MCF 10A (cell line): ENCODE data around the gene FCHSD2. TPM values are rescaled to one million over a fixed set of nuclear protein-coding genes. Genes with fewer than 3 reads are reported as not detected.
A peak's percentile ranks its signal among the peaks of the same experiment; 100 is the strongest.

Experiments used
- BruUV-seq: library from RNA; stranded (reverse); fragments of 400-500 nt; replicated peaks from 2 replicates; lab custom pipeline; 2021; lab: Mats Ljungman, UMichigan
- CTCF ChIA-PET: fragments of 300-600 bp; sonication (Branson Sonifier 250); formaldehyde crosslinking; extraction: SDS; loops from one replicate; lab custom pipeline; 2021; ENCODE audit warnings: antibody characterized with exemption, inconsistent platforms; lab: Yijun Ruan, JAX
- POLR2A ChIA-PET: fragments of 300-600, 350-650 bp; sonication (Branson Sonifier 250); formaldehyde crosslinking; extraction: SDS; loops from one replicate; lab custom pipeline; 2020; ENCODE audit warnings: antibody characterized with exemption, inconsistent platforms; lab: Yijun Ruan, JAX
- DNase-seq: peaks from one replicate; pipeline ENCODE4 v3.0.0-alpha.2; 2018; ENCODE audit not compliant: unreplicated experiment
- H3K27ac Mint-ChIP-seq: one replicate; pipeline ENCODE4 v1.8.0; 2022; ENCODE audit warnings: mild to moderate bottlenecking, low read depth, mixed read lengths; ENCODE audit not compliant: unreplicated experiment
- H3K27me3 Mint-ChIP-seq: one replicate; pipeline ENCODE4 v1.8.0; 2022; ENCODE audit warnings: mixed read lengths; ENCODE audit not compliant: insufficient read depth, unreplicated experiment
- H3K36me3 Mint-ChIP-seq: one replicate; pipeline ENCODE4 v1.8.0; 2022; ENCODE audit warnings: mild to moderate bottlenecking, moderate library complexity, mixed read lengths; ENCODE audit not compliant: insufficient read depth, unreplicated experiment
- H3K4me1 Mint-ChIP-seq: one replicate; pipeline ENCODE4 v1.8.0; 2022; ENCODE audit warnings: mixed read lengths; ENCODE audit not compliant: insufficient read depth, unreplicated experiment
- H3K4me3 Mint-ChIP-seq: one replicate; pipeline ENCODE4 v1.8.0; 2022; ENCODE audit warnings: mild to moderate bottlenecking, moderate library complexity, mixed read lengths; ENCODE audit not compliant: unreplicated experiment
- H3K9me3 Mint-ChIP-seq: one replicate; pipeline ENCODE4 v1.8.0; 2022; ENCODE audit warnings: mixed read lengths; ENCODE audit not compliant: unreplicated experiment
- intact Hi-C: fragments of 100-400 bp; cut with micrococcal nuclease; formaldehyde crosslinking; loops from 2 replicates; pipeline ENCODE4 v1.14.1; 2022
- total RNA-seq: library from RNA; stranded (reverse); gene quantifications from 2 replicates; pipeline ENCODE4 v1.2.3, GENCODE V29; 2022
- TF ChIP-seq, protein P1 (sequence below): fragments of 200-600 bp; IDR thresholded peaks from one replicate; pipeline ENCODE4 v1.8.0; 2022; ENCODE audit warnings: antibody characterized with exemption, mild to moderate bottlenecking; ENCODE audit not compliant: unreplicated experiment

The FCHSD2 gene
- total RNA-seq, 1 experiment from 2014 or later, result 12.8 TPM

DNA sequence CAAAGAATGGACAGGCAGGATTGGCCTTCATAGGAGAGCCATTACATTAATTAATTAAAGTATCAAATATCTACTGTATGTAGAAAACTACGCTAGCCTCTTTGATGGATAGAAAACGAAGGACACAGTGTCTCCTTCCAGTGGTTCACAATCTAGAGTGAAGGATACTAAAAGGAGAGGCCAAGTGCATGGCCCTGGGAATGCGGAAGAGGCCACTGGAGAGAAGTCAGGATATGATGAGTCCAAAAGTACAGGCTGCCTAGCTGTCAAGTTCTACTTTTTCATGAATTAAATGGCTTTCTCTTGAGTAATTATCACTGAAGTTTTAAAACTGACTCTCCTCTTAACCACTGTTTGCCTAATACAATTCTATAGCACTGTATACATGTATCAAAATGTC lies 286.1 kb downstream of the FCHSD2 start:
- Mint-ChIP-seq H3K36me3 (peaks cover 11% of the 10 kb centered on the region), H3K9me3 (no peaks in the 10 kb centered on the region), H3K27me3 (no peaks in the 10 kb centered on the region), H3K27ac (no peak overlapping the region), H3K4me3 (no peak overlapping the region), H3K4me1 (peaks cover 6% of the 10 kb centered on the region)
- DNase-seq, result no peak
- BruUV-seq, result no TSS peak
- ChIA-PET POLR2A (interaction anchor here (0.7 kb wide), 1 partner anchor 348 kb away, joined by 3 read pairs; no protein-coding TSS in a partner anchor), CTCF (interaction anchor here (0.5 to 1.0 kb wide), 3 partner anchors 321 to 400 kb away, joined by 3 read pairs; no protein-coding TSS in a partner anchor)
- intact Hi-C loops, result no loop called here
- TF ChIP-seq, protein P1, sequence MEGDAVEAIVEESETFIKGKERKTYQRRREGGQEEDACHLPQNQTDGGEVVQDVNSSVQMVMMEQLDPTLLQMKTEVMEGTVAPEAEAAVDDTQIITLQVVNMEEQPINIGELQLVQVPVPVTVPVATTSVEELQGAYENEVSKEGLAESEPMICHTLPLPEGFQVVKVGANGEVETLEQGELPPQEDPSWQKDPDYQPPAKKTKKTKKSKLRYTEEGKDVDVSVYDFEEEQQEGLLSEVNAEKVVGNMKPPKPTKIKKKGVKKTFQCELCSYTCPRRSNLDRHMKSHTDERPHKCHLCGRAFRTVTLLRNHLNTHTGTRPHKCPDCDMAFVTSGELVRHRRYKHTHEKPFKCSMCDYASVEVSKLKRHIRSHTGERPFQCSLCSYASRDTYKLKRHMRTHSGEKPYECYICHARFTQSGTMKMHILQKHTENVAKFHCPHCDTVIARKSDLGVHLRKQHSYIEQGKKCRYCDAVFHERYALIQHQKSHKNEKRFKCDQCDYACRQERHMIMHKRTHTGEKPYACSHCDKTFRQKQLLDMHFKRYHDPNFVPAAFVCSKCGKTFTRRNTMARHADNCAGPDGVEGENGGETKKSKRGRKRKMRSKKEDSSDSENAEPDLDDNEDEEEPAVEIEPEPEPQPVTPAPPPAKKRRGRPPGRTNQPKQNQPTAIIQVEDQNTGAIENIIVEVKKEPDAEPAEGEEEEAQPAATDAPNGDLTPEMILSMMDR, result no peak

DNA sequence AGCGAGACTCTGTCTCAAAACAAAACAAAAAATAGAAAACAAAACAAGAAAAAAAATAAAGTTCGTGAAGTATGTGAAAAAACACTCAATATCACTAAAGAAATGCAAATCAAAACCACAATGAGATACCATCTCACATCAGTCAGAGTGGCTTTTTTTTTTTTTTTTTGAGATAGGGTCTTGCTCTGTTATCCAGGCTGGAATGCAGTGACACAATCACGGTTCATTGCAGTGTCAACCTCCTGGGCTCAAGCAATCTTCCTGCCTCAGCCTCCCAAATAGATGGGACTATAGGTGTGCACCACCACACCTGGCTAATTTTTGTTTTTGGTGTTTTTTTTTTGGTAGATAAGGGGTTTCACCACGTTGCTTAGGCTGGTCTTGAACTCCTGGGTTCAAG lies 290.4 kb downstream of the FCHSD2 start:
- TF ChIP-seq, protein P1, result no peak
- peaks cover 6% of the 10 kb centered on the region for H3K36me3 Mint-ChIP-seq
- H3K27me3 Mint-ChIP-seq, result no peaks in the 10 kb centered on the region
- no TSS peak for BruUV-seq
- CTCF ChIA-PET, result interaction anchor here (0.6 to 1.1 kb wide), 2 partner anchors 411 to 437 kb away, joined by 3 read pairs; no protein-coding TSS in a partner anchor
- H3K4me3 Mint-ChIP-seq, result no peak overlapping the region
- POLR2A ChIA-PET, result no interaction called here
- DNase-seq, result no peak
- intact Hi-C loops, result no loop called here
- no peaks in the 10 kb centered on the region for H3K9me3 Mint-ChIP-seq
- H3K4me1 Mint-ChIP-seq, result no peaks in the 10 kb centered on the region
- H3K27ac Mint-ChIP-seq, result no peak overlapping the region

DNA sequence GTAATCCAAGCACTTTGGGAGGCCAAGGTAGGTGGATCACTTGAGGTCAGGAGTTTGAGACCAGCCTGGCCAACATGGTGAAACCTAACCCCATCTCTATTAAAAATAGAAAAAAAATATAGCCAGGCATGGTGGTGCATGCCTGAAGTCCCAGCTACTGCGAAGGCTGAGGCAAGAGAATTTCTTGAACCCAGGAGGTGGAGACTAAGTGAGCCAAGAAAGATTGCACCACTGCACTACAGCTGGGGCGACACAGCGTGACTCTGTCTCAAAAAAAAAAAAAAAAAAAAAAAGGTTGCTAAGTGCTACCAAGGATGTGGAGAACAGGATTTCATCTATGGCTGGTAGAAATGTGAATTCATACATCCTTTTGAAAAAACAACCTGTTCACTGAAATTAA lies 291.3 kb downstream of the FCHSD2 start:
- H3K27me3 Mint-ChIP-seq, result no peaks in the 10 kb centered on the region
- no peaks in the 10 kb centered on the region for H3K9me3 Mint-ChIP-seq
- ChIA-PET CTCF (interaction anchor here (1.1 kb wide), 1 partner anchor 438 kb away, joined by 3 read pairs; no protein-coding TSS in a partner anchor), POLR2A (no interaction called here)
- intact Hi-C loops, result no loop called here
- H3K4me3 Mint-ChIP-seq, result no peak overlapping the region
- DNase-seq, result no peak
- peaks cover 6% of the 10 kb centered on the region for H3K36me3 Mint-ChIP-seq
- BruUV-seq, result no TSS peak
- TF ChIP-seq, protein P1, result no peak
- no peaks in the 10 kb centered on the region for H3K4me1 Mint-ChIP-seq
- no peak overlapping the region for H3K27ac Mint-ChIP-seq

DNA sequence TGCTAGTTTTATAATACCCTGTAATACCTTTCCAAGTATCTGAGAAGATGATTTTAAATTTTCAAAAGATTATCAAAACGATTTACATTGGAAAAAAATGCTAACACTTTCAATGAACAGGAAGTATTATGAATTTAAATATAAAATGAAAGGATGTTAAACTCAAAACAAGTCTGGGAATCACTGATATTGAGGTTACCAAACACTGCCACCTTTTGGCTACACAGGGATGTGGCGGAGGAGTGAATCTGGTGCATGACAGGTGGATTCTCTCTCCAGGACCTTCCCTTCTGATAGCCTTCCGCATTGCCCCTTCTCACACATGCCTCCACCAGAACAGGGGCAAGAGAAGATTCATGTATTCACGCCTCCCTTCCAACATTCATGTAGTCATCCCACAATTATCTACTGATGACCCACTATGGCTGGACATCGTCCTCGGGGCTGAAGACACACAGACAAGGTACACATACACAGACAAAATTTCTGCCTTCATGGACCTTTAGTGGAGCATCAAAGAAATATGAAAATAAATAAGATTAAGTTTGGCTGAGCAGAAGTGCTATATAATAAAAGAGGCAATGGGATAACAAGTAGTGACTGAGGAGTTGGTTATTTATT lies 293.2 kb downstream of the FCHSD2 start:
- Mint-ChIP-seq H3K36me3 (no peaks in the 10 kb centered on the region), H3K4me1 (no peaks in the 10 kb centered on the region), H3K27ac (no peak overlapping the region), H3K4me3 (no peak overlapping the region), H3K27me3 (no peaks in the 10 kb centered on the region), H3K9me3 (no peaks in the 10 kb centered on the region)
- BruUV-seq, result no TSS peak
- TF ChIP-seq, protein P1, result peak; percentile 53
- ChIA-PET POLR2A (no interaction called here), CTCF (interaction anchor here (0.8 to 1.0 kb wide), 2 partner anchors 21 to 34 kb away, joined by 3 to 5 read pairs; no protein-coding TSS in a partner anchor)
- peak; percentile 50 for DNase-seq
- intact Hi-C loops, result loop anchor here (1.0 to 5.0 kb wide), 3 partner anchors 18 to 328 kb away; no protein-coding TSS in a partner anchor
